Measurements from ENCODE around the gene DYNC2H1. TPM values are rescaled to one million over a fixed set of nuclear protein-coding genes. Genes with fewer than 3 reads are reported as not detected.

The DYNC2H1 gene
- total RNA-seq, 1 donor from 2014 or later = 17.2 TPM

DNA sequence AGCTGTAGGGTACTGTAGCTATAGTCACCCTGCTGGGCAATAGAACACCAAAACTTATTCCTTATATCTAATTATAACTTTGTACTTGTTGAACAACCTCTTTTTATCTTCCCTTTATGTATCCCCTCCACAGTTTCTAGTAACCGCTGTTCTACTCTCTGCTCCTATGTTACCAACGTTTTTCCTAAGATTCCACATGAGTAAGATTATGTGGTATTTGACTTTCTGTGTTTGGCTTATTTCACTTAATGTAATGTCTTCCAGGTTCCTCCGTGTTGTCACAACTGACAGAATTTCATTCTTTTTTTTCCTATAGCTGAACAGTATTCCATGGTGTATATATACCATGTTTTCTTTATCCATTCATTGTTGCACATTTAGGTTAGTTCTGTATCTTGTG, 258.4 kb downstream of the DYNC2H1 start:
- FAIRE-seq (peak; percentile 70), DNase-seq (ENCODE audit: low read depth) (peak; percentile 45)
- peaks cover 8% of the 10 kb centered on the region for H3K36me3 Mint-ChIP-seq (ENCODE audit: low read depth, unreplicated experiment)
- Histone ChIP-seq H3K27ac (ENCODE audit: low read depth, low read length) (no peak overlapping the region), H3K36me3 (ENCODE audit: insufficient read depth, low read length) (no peaks in the 10 kb centered on the region), H3K4me1 (ENCODE audit: insufficient read depth, low read length) (no peaks in the 10 kb centered on the region), H2AFZ (ENCODE audit: low read depth, low read length) (no peak overlapping the region), H3K27me3 (ENCODE audit: insufficient read depth, low read length) (no peaks in the 10 kb centered on the region), H3K4me3 (ENCODE audit: insufficient read depth, low read depth, low read length) (no peak overlapping the region), H4K20me1 (ENCODE audit: insufficient read depth, low read length) (no peaks in the 10 kb centered on the region), H3K4me2 (ENCODE audit: low read length) (no peak overlapping the region), H3K9me3 (ENCODE audit: insufficient read depth, low read depth, low read length) (no peaks in the 10 kb centered on the region), H3K9ac (ENCODE audit: low read length) (no peak overlapping the region), H3K79me2 (ENCODE audit: insufficient read depth, low read length) (no peaks in the 10 kb centered on the region)
- TF ChIP-seq, protein P1, sequence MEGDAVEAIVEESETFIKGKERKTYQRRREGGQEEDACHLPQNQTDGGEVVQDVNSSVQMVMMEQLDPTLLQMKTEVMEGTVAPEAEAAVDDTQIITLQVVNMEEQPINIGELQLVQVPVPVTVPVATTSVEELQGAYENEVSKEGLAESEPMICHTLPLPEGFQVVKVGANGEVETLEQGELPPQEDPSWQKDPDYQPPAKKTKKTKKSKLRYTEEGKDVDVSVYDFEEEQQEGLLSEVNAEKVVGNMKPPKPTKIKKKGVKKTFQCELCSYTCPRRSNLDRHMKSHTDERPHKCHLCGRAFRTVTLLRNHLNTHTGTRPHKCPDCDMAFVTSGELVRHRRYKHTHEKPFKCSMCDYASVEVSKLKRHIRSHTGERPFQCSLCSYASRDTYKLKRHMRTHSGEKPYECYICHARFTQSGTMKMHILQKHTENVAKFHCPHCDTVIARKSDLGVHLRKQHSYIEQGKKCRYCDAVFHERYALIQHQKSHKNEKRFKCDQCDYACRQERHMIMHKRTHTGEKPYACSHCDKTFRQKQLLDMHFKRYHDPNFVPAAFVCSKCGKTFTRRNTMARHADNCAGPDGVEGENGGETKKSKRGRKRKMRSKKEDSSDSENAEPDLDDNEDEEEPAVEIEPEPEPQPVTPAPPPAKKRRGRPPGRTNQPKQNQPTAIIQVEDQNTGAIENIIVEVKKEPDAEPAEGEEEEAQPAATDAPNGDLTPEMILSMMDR (IDR thresholded peaks at IDR 0.05; ENCODE audit: insufficient read depth, low read depth, low read length) = no peak
- TF ChIP-seq EZH2 (IDR thresholded peaks at IDR 0.05; ENCODE audit: insufficient read depth, low read length) = no peak
- no peak overlapping the region for H3K4me3 Mint-ChIP-seq (ENCODE audit: unreplicated experiment)
- H3K27me3 Mint-ChIP-seq (ENCODE audit: low read depth, unreplicated experiment) = no peaks in the 10 kb centered on the region
- H3K9me3 Mint-ChIP-seq (ENCODE audit: unreplicated experiment) = peaks cover 6% of the 10 kb centered on the region
- no peak overlapping the region for H3K27ac Mint-ChIP-seq (ENCODE audit: unreplicated experiment)
- peaks cover 3% of the 10 kb centered on the region for H3K4me1 Mint-ChIP-seq (ENCODE audit: low read depth, unreplicated experiment)

DNA sequence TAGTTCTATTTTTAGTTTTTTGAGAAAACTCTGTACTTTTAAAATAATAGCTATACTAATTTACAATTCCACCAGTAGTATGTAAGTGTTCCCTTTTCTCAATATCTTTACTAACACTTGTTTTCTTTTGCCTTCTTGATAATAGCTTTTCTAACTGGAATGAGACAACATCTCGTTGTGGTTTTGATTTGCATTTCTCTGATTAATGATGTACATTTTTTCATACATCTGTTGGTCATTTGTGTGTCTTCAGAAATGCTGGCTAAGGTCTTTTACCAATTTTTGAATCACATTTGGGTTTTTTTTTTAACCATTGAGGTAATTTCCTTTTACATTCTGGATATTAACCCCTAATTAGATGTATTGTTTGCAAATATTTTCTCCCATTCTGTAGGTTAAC, 258.9 kb downstream of the DYNC2H1 start:
- Histone ChIP-seq H3K27ac (ENCODE audit: low read depth, low read length) (no peak overlapping the region), H2AFZ (ENCODE audit: low read depth, low read length) (no peak overlapping the region), H3K4me3 (ENCODE audit: insufficient read depth, low read depth, low read length) (no peak overlapping the region), H3K79me2 (ENCODE audit: insufficient read depth, low read length) (no peaks in the 10 kb centered on the region), H3K4me2 (ENCODE audit: low read length) (no peak overlapping the region), H3K4me1 (ENCODE audit: insufficient read depth, low read length) (no peaks in the 10 kb centered on the region), H3K9ac (ENCODE audit: low read length) (no peak overlapping the region), H3K9me3 (ENCODE audit: insufficient read depth, low read depth, low read length) (no peaks in the 10 kb centered on the region), H3K27me3 (ENCODE audit: insufficient read depth, low read length) (no peaks in the 10 kb centered on the region), H4K20me1 (ENCODE audit: insufficient read depth, low read length) (no peaks in the 10 kb centered on the region), H3K36me3 (ENCODE audit: insufficient read depth, low read length) (no peaks in the 10 kb centered on the region)
- TF ChIP-seq, protein P1 (IDR thresholded peaks at IDR 0.05; ENCODE audit: insufficient read depth, low read depth, low read length) = no peak
- no peak for TF ChIP-seq EZH2 (IDR thresholded peaks at IDR 0.05; ENCODE audit: insufficient read depth, low read length)
- Mint-ChIP-seq H3K27ac (ENCODE audit: unreplicated experiment) (no peak overlapping the region), H3K4me1 (ENCODE audit: low read depth, unreplicated experiment) (peaks cover 3% of the 10 kb centered on the region), H3K9me3 (ENCODE audit: unreplicated experiment) (peaks cover 6% of the 10 kb centered on the region), H3K36me3 (ENCODE audit: low read depth, unreplicated experiment) (peaks cover 8% of the 10 kb centered on the region), H3K4me3 (ENCODE audit: unreplicated experiment) (no peak overlapping the region), H3K27me3 (ENCODE audit: low read depth, unreplicated experiment) (no peaks in the 10 kb centered on the region)
- DNase-seq (ENCODE audit: low read depth) = peak; percentile 60
- FAIRE-seq = peak; percentile 32

DNA sequence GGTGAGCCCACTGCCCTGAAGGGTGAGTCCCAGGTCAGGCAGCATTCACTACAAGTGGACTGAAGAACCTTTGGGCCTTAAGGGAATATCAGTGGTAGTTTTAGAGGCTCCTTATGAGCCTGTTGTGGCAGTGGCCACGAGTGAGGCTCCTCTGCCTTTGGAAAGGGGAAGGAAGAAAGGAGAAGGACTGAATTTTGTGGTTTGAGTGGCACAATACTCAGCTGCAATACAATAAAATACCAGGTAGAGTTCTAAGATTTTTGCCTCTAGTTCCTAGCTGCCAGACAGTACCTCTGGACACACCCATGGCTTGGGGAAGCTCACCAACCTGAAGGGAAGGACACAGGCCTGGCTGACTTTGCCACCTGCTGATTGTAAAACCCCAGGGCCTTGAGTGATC, 260.9 kb downstream of the DYNC2H1 start:
- H3K36me3 ChIP-seq (ENCODE audit: insufficient read depth, low read length) = no peaks in the 10 kb centered on the region
- no peak overlapping the region for H3K4me3 ChIP-seq (ENCODE audit: insufficient read depth, low read depth, low read length)
- no peak overlapping the region for H3K27ac ChIP-seq (ENCODE audit: low read depth, low read length)
- H3K4me1 ChIP-seq (ENCODE audit: insufficient read depth, low read length) = no peaks in the 10 kb centered on the region
- peaks cover 3% of the 10 kb centered on the region for H3K4me1 Mint-ChIP-seq (ENCODE audit: low read depth, unreplicated experiment)
- H3K36me3 Mint-ChIP-seq (ENCODE audit: low read depth, unreplicated experiment) = peaks cover 14% of the 10 kb centered on the region
- H3K9me3 Mint-ChIP-seq (ENCODE audit: unreplicated experiment) = peaks cover 13% of the 10 kb centered on the region
- peaks cover 5% of the 10 kb centered on the region for H3K9me3 ChIP-seq (ENCODE audit: insufficient read depth, low read depth, low read length)
- FAIRE-seq = no peak
- H2AFZ ChIP-seq (ENCODE audit: low read depth, low read length) = no peak overlapping the region
- H3K4me3 Mint-ChIP-seq (ENCODE audit: unreplicated experiment) = no peak overlapping the region
- no peak overlapping the region for H3K9ac ChIP-seq (ENCODE audit: low read length)
- H3K27me3 ChIP-seq (ENCODE audit: insufficient read depth, low read length) = no peaks in the 10 kb centered on the region
- no peak overlapping the region for H3K4me2 ChIP-seq (ENCODE audit: low read length)
- H3K27ac Mint-ChIP-seq (ENCODE audit: unreplicated experiment) = no peak overlapping the region
- H4K20me1 ChIP-seq (ENCODE audit: insufficient read depth, low read length) = no peaks in the 10 kb centered on the region
- TF ChIP-seq, protein P1 (IDR thresholded peaks at IDR 0.05; ENCODE audit: insufficient read depth, low read depth, low read length) = no peak
- no peak for TF ChIP-seq EZH2 (IDR thresholded peaks at IDR 0.05; ENCODE audit: insufficient read depth, low read length)
- DNase-seq (ENCODE audit: low read depth) = no peak
- H3K79me2 ChIP-seq (ENCODE audit: insufficient read depth, low read length) = no peaks in the 10 kb centered on the region
- no peaks in the 10 kb centered on the region for H3K27me3 Mint-ChIP-seq (ENCODE audit: low read depth, unreplicated experiment)
